ENCODE data around the gene MMP25. TPM values are rescaled to one million over a fixed set of nuclear protein-coding genes. Genes with fewer than 3 reads are reported as not detected.
"Not testable (repeated sequence)": the region's sequence is repeated elsewhere in the genome, so short reads cannot be mapped to it uniquely, and the experiment has no call there.

The MMP25 gene
- total RNA-seq, 1 donor from 2014 or later, result 0.25 TPM

GRCh38 chr16:3075523-3075915, 29.2 kb downstream of the MMP25 start:
- Histone ChIP-seq H3K27me3 (no peaks in the 10 kb centered on the region), H3K4me1 (no peaks in the 10 kb centered on the region), H3K9me3 (no peaks in the 10 kb centered on the region), H3K4me3 (no peak overlapping the region), H3K36me3 (no peaks in the 10 kb centered on the region), H3K27ac (no peak overlapping the region)
- DNase-seq (ENCODE audit: extremely low spot score in 2 of 2), result peak in 1 of 2 donors; percentile 88
- intact Hi-C loops (cut with DNase I), result no loop called here
- no peak for TF ChIP-seq POLR2AphosphoS5 (IDR thresholded peaks at IDR 0.05; ENCODE audit: insufficient read depth in 1 of 2, low read depth in 1 of 2)
- no peak for TF ChIP-seq POLR2A (IDR thresholded peaks at IDR 0.05)
- TF ChIP-seq CTCF (IDR thresholded peaks at IDR 0.05), result no peak

- H3K36me3 ChIP-seq; H3K4me3 ChIP-seq; H3K27ac ChIP-seq; intact Hi-C loops (cut with DNase I); H3K9me3 ChIP-seq; H3K27me3 ChIP-seq; DNase-seq (ENCODE audit: extremely low spot score in 2 of 2); H3K4me1 ChIP-seq: not testable (repeated sequence)
Measured at GRCh38 chr16:3075946-3076345, 29.6 kb downstream of the MMP25 start.

- H3K36me3 ChIP-seq, result no peaks in the 10 kb centered on the region
- H3K27me3 ChIP-seq, result no peaks in the 10 kb centered on the region
- intact Hi-C loops (cut with DNase I), result no loop called here
- peak in 1 of 2 donors; percentile 84 for DNase-seq (ENCODE audit: extremely low spot score in 2 of 2)
- no peak overlapping the region for H3K4me3 ChIP-seq
- TF ChIP-seq POLR2A (IDR thresholded peaks at IDR 0.05) (no peak), CTCF (IDR thresholded peaks at IDR 0.05) (no peak), POLR2AphosphoS5 (IDR thresholded peaks at IDR 0.05; ENCODE audit: insufficient read depth in 1 of 2, low read depth in 1 of 2) (no peak)
- no peak overlapping the region for H3K27ac ChIP-seq
- H3K4me1 ChIP-seq, result no peaks in the 10 kb centered on the region
- no peaks in the 10 kb centered on the region for H3K9me3 ChIP-seq
Measured at GRCh38 chr16:3076577-3076976, 30.2 kb downstream of the MMP25 start.

GRCh38 chr16:3080024-3080423, 33.7 kb downstream of the MMP25 start:
- no peak for TF ChIP-seq POLR2AphosphoS5 (IDR thresholded peaks at IDR 0.05; ENCODE audit: insufficient read depth in 1 of 2, low read depth in 1 of 2)
- TF ChIP-seq CTCF (IDR thresholded peaks at IDR 0.05), result no peak
- no peak for TF ChIP-seq POLR2A (IDR thresholded peaks at IDR 0.05)
- Histone ChIP-seq H3K27me3 (no peaks in the 10 kb centered on the region), H3K4me1 (no peaks in the 10 kb centered on the region), H3K27ac (no peak overlapping the region), H3K36me3 (no peaks in the 10 kb centered on the region), H3K4me3 (no peak overlapping the region), H3K9me3 (no peaks in the 10 kb centered on the region)
- no peak for DNase-seq (ENCODE audit: extremely low spot score in 2 of 2)
- intact Hi-C loops (cut with DNase I), result no loop called here

- intact Hi-C loops (cut with DNase I); H3K9me3 ChIP-seq; H3K4me1 ChIP-seq: not testable (repeated sequence)
Measured at GRCh38 chr16:3081957-3082356, 35.6 kb downstream of the MMP25 start.

GRCh38 chr16:3083408-3083807, 37.0 kb downstream of the MMP25 start:
- intact Hi-C loops (cut with DNase I); H3K27me3 ChIP-seq; H3K36me3 ChIP-seq; H3K27ac ChIP-seq; H3K4me3 ChIP-seq; H3K4me1 ChIP-seq; H3K9me3 ChIP-seq: not testable (repeated sequence)
- peak in 1 of 2 donors; percentile 72 for DNase-seq (ENCODE audit: extremely low spot score in 2 of 2)

More at GRCh38 chr16:3081957-3082356, 35.6 kb downstream of the MMP25 start:
- H3K36me3 ChIP-seq, H3K4me3 ChIP-seq, H3K27me3 ChIP-seq, H3K27ac ChIP-seq: not testable (repeated sequence)
- peak in 1 of 2 donors; percentile 77 for DNase-seq (ENCODE audit: extremely low spot score in 2 of 2)

- H3K4me1 ChIP-seq, result no peaks in the 10 kb centered on the region
- intact Hi-C loops (cut with DNase I), result no loop called here
- H3K4me3 ChIP-seq, result no peak overlapping the region
- H3K9me3 ChIP-seq, result no peaks in the 10 kb centered on the region
- no peaks in the 10 kb centered on the region for H3K27me3 ChIP-seq
- DNase-seq (ENCODE audit: extremely low spot score in 2 of 2), result no peak
- no peak overlapping the region for H3K27ac ChIP-seq
- TF ChIP-seq CTCF (IDR thresholded peaks at IDR 0.05) (no peak), POLR2A (IDR thresholded peaks at IDR 0.05) (no peak), POLR2AphosphoS5 (IDR thresholded peaks at IDR 0.05; ENCODE audit: insufficient read depth in 1 of 2, low read depth in 1 of 2) (no peak)
- no peaks in the 10 kb centered on the region for H3K36me3 ChIP-seq
Measured at GRCh38 chr16:3084491-3084890, 38.1 kb downstream of the MMP25 start.
